H1 (cell line): ENCODE measurements around the gene SPATS2. TPM values are rescaled to one million over a fixed set of nuclear protein-coding genes. Genes with fewer than 3 reads are reported as not detected.

Experiments used
- CTCF ChIA-PET: fragments of 300-600 bp; sonication (Branson Sonifier 250); formaldehyde crosslinking; loops from one replicate; lab custom pipeline; 2021; ENCODE audit not compliant: partially characterized antibody; lab: Charles Lee
- POLR2A ChIA-PET: fragments of 300-600 bp; sonication (Branson Sonifier 250); formaldehyde crosslinking; loops from one replicate; lab custom pipeline; 2021; ENCODE audit warnings: inconsistent platforms; ENCODE audit not compliant: partially characterized antibody; lab: Charles Lee
- DNase-seq, 2 experiments: peaks; one replicate each; pipeline versions ENCODE4 v3.0.0 to v3.0.0-alpha.2; 2010 to 2022; ENCODE audit warnings: low spot score in 2 of 2, low read depth in 1 of 2, mixed read lengths in 1 of 2
- FAIRE-seq: peaks from 2 replicates; lab custom pipeline; 2011; peaks lifted over from hg19 to GRCh38; lab: Jason Lieb, UNC
- H2AFZ ChIP-seq: 2 replicates; pipeline ENCODE4 v1.8.1; 2012; ENCODE audit warnings: low read length, inconsistent platforms
- H2AK5ac ChIP-seq: 2 replicates; pipeline ENCODE4 v1.6.1; 2013; ENCODE audit warnings: low read depth, low read length
- H2BK120ac ChIP-seq: replicated peaks from 2 replicates; pipeline ENCODE3; 2013; ENCODE audit warnings: low read depth, low read length, inconsistent platforms
- H2BK12ac ChIP-seq: 2 replicates; pipeline ENCODE4 v1.6.1; 2013; ENCODE audit warnings: low read depth, low read length
- H2BK15ac ChIP-seq: 2 replicates; pipeline ENCODE4 v1.6.1; 2013; ENCODE audit warnings: low read length
- H2BK20ac ChIP-seq: 2 replicates; pipeline ENCODE4 v1.6.1; 2013; ENCODE audit warnings: low read length
- H2BK5ac ChIP-seq: 2 replicates; pipeline ENCODE4 v1.6.1; 2013; ENCODE audit warnings: low read depth, low read length
- H3K14ac ChIP-seq: 2 replicates; pipeline ENCODE4 v1.6.1; 2013; ENCODE audit warnings: inconsistent platforms; ENCODE audit not compliant: insufficient read length
- H3K18ac ChIP-seq: 2 replicates; pipeline ENCODE4 v1.6.1; 2013; ENCODE audit warnings: low read length; ENCODE audit errors: extremely low read depth
- H3K23ac ChIP-seq: 2 replicates; pipeline ENCODE4 v1.6.1; 2013; ENCODE audit warnings: inconsistent platforms; ENCODE audit not compliant: insufficient read length
- H3K23me2 ChIP-seq: 2 replicates; pipeline ENCODE4 v1.6.1; 2013; ENCODE audit warnings: low read depth, low read length
- H3K27ac ChIP-seq: 2 replicates; pipeline ENCODE4 v1.6.1; 2011; ENCODE audit warnings: low read depth, low read length, inconsistent platforms
- H3K27me3 ChIP-seq, 4 experiments: replicated peaks in 1 of 4; 1 replicate in 1 of 4; 2 replicates in 3 of 4; pipeline versions ENCODE4 v1.6.1 to v1.8.1; 2011 to 2013; ENCODE audit warnings: low read length in 3 of 4, mild to moderate bottlenecking in 3 of 4, inconsistent platforms in 2 of 4, mixed read lengths in 2 of 4, moderate library complexity in 1 of 4; ENCODE audit not compliant: control insufficient read depth in 3 of 4, insufficient read depth in 3 of 4; ENCODE audit errors: extremely low read depth in 1 of 4
- H3K36me3 ChIP-seq, 4 experiments: 2 replicates each; pipeline versions ENCODE4 v1.6.1 to v1.8.1; 2011 to 2013; ENCODE audit warnings: mild to moderate bottlenecking in 4 of 4, low read length in 3 of 4, moderate library complexity in 2 of 4, control low read depth in 1 of 4, inconsistent platforms in 1 of 4; ENCODE audit not compliant: insufficient read depth in 4 of 4, control insufficient read depth in 2 of 4
- H3K4ac ChIP-seq: replicated peaks from 2 replicates; pipeline ENCODE3; 2013; ENCODE audit warnings: low read length, low read depth, mixed read lengths, inconsistent platforms; ENCODE audit not compliant: insufficient read length
- H3K4me1 ChIP-seq, 4 experiments: replicated peaks in 1 of 4; 1 replicate in 1 of 4; 2 replicates in 3 of 4; pipeline versions ENCODE4 v1.6.1 to v1.8.1; 2011 to 2013; ENCODE audit warnings: low read length in 3 of 4, inconsistent platforms in 2 of 4, mixed read lengths in 1 of 4; ENCODE audit not compliant: insufficient read depth in 4 of 4, control insufficient read depth in 3 of 4
- H3K4me2 ChIP-seq, 2 experiments: 2 replicates each; pipeline versions ENCODE4 v1.6.1 to v1.8.1; 2011 to 2013; ENCODE audit warnings: low read depth in 2 of 2, low read length in 2 of 2, control low read depth in 1 of 2, inconsistent platforms in 1 of 2, mild to moderate bottlenecking in 1 of 2; ENCODE audit not compliant: insufficient read depth in 1 of 2
- H3K4me3 ChIP-seq, 4 experiments: fragments of 200-600, 300-600 bp in 1 of 4; sonication (generic), shearing (Covaris generic), sonication (Bioruptor Twin) in 1 of 4; 2 replicates each; pipeline versions ENCODE4 v1.5.1 to v1.8.1; 2011 to 2016; ENCODE audit warnings: low read length in 4 of 4, low read depth in 3 of 4, control low read depth in 2 of 4, inconsistent platforms in 2 of 4, mild to moderate bottlenecking in 2 of 4, mixed read lengths in 1 of 4, moderate library complexity in 1 of 4; ENCODE audit not compliant: insufficient read depth in 2 of 4; ENCODE audit errors: extremely low read depth in 1 of 4
- H3K56ac ChIP-seq: replicated peaks from 2 replicates; pipeline ENCODE3; 2013; ENCODE audit warnings: low read depth, mild to moderate bottlenecking, mixed read lengths, low read length, inconsistent platforms; ENCODE audit not compliant: insufficient read length
- H3K79me1 ChIP-seq: 2 replicates; pipeline ENCODE4 v1.6.1; 2013; ENCODE audit warnings: low read depth, low read length, control low read depth
- H3K79me2 ChIP-seq, 2 experiments: 2 replicates each; pipeline versions ENCODE4 v1.6.1 to v1.8.1; 2012 to 2013; ENCODE audit warnings: low read length in 2 of 2, mild to moderate bottlenecking in 2 of 2, inconsistent platforms in 1 of 2; ENCODE audit not compliant: insufficient read depth in 2 of 2, control insufficient read depth in 1 of 2
- H3K9ac ChIP-seq, 4 experiments: replicated peaks in 1 of 4; 1 replicate in 1 of 4; 2 replicates in 3 of 4; pipeline versions ENCODE4 v1.6.1 to v1.8.1; 2011 to 2013; ENCODE audit warnings: low read depth in 3 of 4, low read length in 3 of 4, control low read depth in 2 of 4, mild to moderate bottlenecking in 2 of 4, moderate library complexity in 2 of 4, inconsistent platforms in 1 of 4; ENCODE audit errors: extremely low read depth in 1 of 4
- H3K9me3 ChIP-seq, 2 experiments: 2 replicates each; pipeline versions ENCODE4 v1.6.1 to v1.8.1; 2012 to 2013; ENCODE audit warnings: mild to moderate bottlenecking in 2 of 2, moderate library complexity in 2 of 2, control low read depth in 1 of 2, inconsistent platforms in 1 of 2, low read depth in 1 of 2, low read length in 1 of 2, mixed read lengths in 1 of 2; ENCODE audit not compliant: insufficient read depth in 2 of 2
- H4K20me1 ChIP-seq, 2 experiments: replicated peaks in 1 of 2; 2 replicates each; pipeline versions ENCODE3 to v1.8.1; 2011 to 2013; ENCODE audit warnings: inconsistent platforms in 2 of 2, low read length in 2 of 2, mild to moderate bottlenecking in 1 of 2; ENCODE audit not compliant: insufficient read depth in 2 of 2, control insufficient read depth in 1 of 2
- H4K5ac ChIP-seq: 2 replicates; pipeline ENCODE4 v1.6.1; 2013; ENCODE audit warnings: low read length, low read depth, mixed read lengths, inconsistent platforms; ENCODE audit not compliant: insufficient read length
- H4K8ac ChIP-seq: 2 replicates; pipeline ENCODE4 v1.8.0; 2013; ENCODE audit warnings: mild to moderate bottlenecking, moderate library complexity, low read length, inconsistent platforms; ENCODE audit not compliant: insufficient read depth; ENCODE audit errors: extremely low read depth
- H4K91ac ChIP-seq: replicated peaks from 2 replicates; pipeline ENCODE3; 2013; ENCODE audit warnings: low read length, mixed read lengths, inconsistent platforms; ENCODE audit not compliant: insufficient read length
- EZH2 ChIP-seq: fragments of 200-600 bp; sonication (generic); IDR thresholded peaks from 2 replicates; pipeline ENCODE4 v1.7.1; 2012; ENCODE audit warnings: low read depth, mild to moderate bottlenecking, moderate library complexity, low read length, inconsistent platforms; ENCODE audit not compliant: severe bottlenecking
- RNF2 ChIP-seq: fragments of 200-900, 300-1000 bp; sonication (generic); IDR thresholded peaks from 2 replicates; pipeline ENCODE4 v1.7.1; 2016; ENCODE audit warnings: borderline replicate concordance, low read depth, mild to moderate bottlenecking, antibody characterized with exemption, low read length; ENCODE audit not compliant: poor library complexity, severe bottlenecking; ENCODE audit errors: missing control alignments
- SUZ12 ChIP-seq: fragments of 200-600 bp; sonication (generic); IDR thresholded peaks from 2 replicates; pipeline ENCODE4 v1.6.1; 2012; ENCODE audit warnings: mild to moderate bottlenecking, inconsistent platforms, low read length, moderate library complexity, mixed read lengths
- TAF1 ChIP-seq: IDR thresholded peaks from 2 replicates; pipeline ENCODE4 v1.6.1; 2011; ENCODE audit warnings: mild to moderate bottlenecking, low read depth, low read length
- WGBS, 2 experiments: shearing (Covaris generic) in 1 of 2; methylation state at CpG; one replicate each; pipeline versions ENCODE4 v1.1.6 to v1.1.7; 2013 to 2015; ENCODE audit warnings: low lambda C conversion rate in 2 of 2, mixed read lengths in 2 of 2, inconsistent platforms in 1 of 2, low coverage in 1 of 2, missing lambda C conversion rate in 1 of 2; ENCODE audit not compliant: insufficient replicate concordance in 2 of 2, insufficient coverage in 1 of 2, insufficient read length in 1 of 2; ENCODE audit errors: extremely low coverage in 1 of 2, missing lambda C conversion rate in 1 of 2; 5-methylcytosine and 5-hydroxymethylcytosine counted together
- polyA plus RNA-seq, 7 experiments: library from polyadenylated mRNA; depleted of rRNA in 3 of 7; stranded (reverse) in 5 of 7; unstranded in 2 of 7; fragments of >200 nt in 5 of 7; fragments of 200-250 nt in 2 of 7; gene quantifications; 1 replicate in 5 of 7; 2 replicates in 1 of 7; 4 replicates in 1 of 7; pipeline versions ENCODE4 v1.2.1 to v1.2.3, GENCODE V29; 2011 to 2013; ENCODE audit warnings: missing spikeins in 2 of 7, mixed read lengths in 2 of 7
- total RNA-seq: library from RNA; stranded (reverse); fragmentation: NEBNext Ultra II Directional; extraction: Animal tissue kit (Norgen Biotek cat#: 25700); gene quantifications from 2 replicates; pipeline ENCODE4 v1.2.1, GENCODE V29; 2021

The SPATS2 gene
- total and polyA plus RNA-seq, 2 of the 8 experiments (the other 6 are each of a cell fraction or from before 2014, with no cell fraction given), result 19.2 to 24.5 TPM

DNA sequence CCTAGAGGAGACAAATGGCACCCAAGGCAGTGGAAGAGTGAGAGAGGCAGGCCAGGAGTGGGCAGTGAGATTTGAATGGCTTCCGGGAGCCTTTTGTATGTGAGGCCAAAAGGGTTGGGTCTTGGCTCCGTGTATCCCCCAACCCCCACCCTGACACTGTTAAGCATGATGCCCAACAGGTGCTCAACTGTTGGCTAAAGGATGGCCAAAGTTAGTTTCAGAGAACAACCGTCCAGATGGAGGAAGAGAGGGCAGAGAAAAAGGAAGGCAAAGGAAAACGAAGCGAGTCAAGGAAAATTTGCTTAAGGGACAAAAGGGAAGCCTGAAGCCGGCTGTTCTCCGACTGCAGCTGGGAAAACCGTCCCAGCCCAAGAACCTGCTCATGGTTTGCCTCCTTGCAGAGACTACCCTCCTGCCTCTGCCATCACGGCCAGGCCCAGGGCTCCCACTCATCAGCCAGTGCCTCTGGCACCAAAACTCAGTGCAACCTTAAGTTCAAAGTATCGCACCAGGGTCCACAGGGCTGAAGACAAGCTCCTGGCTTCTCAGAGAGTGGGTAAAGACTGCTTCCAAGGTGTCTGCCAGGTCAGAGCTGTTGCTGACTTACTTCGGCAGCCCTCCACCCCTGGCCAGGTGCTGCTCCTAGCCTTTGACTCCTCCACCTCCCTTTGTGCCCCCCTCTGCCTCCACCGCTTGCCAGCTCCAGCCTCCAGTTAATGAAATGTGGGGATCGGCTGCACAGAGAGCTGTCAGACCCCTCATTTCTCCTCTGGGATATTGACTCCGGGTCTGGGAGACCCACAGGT lies 26.1 kb upstream of the SPATS2 start:
- Histone ChIP-seq H2AFZ (no peak overlapping the region), H3K23ac (no peak overlapping the region), H4K5ac (no peak overlapping the region), H2BK12ac (no peak overlapping the region), H2BK5ac (no peak overlapping the region), H2BK120ac (no peak overlapping the region), H3K4me3 (peak overlapping the region; percentile 34 to 78 (median 67); a peak in 7 of 8 replicates), H3K9me3 (peaks cover 0 to under 1% of the 10 kb centered on the region in 2 experiments; a peak in 1 of 4 replicates), H3K79me2 (no peaks in the 10 kb centered on the region), H3K27me3 (peaks cover 81 to 99% (median 96%) of the 10 kb centered on the region in 4 experiments), H4K91ac (no peak overlapping the region), H4K20me1 (peaks cover 13% of the 10 kb centered on the region in 2 experiments), H3K9ac (no peak overlapping the region), H3K14ac (no peak overlapping the region), H3K4ac (no peak overlapping the region), H3K27ac (no peak overlapping the region), H2BK20ac (0 out of 2 replicates have a peak overlapping the region, but pooled peaks have one; percentile 13), H3K4me2 (peak overlapping the region; percentile 71 to 78), H3K23me2 (peaks cover 9% of the 10 kb centered on the region), H3K56ac (no peak overlapping the region), H3K36me3 (peaks cover 0 to 4% (median 0%) of the 10 kb centered on the region in 4 experiments; a peak in 1 of 8 replicates), H3K79me1 (no peaks in the 10 kb centered on the region), H2AK5ac (peak overlapping the region; percentile 48; the same call in 1 of the 2 replicates), H3K4me1 (peaks cover 4 to 57% (median 39%) of the 10 kb centered on the region in 4 experiments), H3K18ac (peak overlapping the region; percentile 60), H2BK15ac (no peak overlapping the region; the same call in 1 of the 2 replicates), H4K8ac (no peak overlapping the region)
- peak; percentile 52 for TF ChIP-seq RNF2
- peak; percentile 62 for TF ChIP-seq EZH2
- TF ChIP-seq TAF1, result no peak
- peak; percentile 84; the same call in 1 of the 2 replicates for TF ChIP-seq SUZ12
- WGBS, 2 experiments, result 6% methylated on average over 14 of the region's 14 CpGs; no CpG with 5 or more reads in 1 of the 2 experiments
- ChIA-PET POLR2A (interaction anchor here (1.1 to 4.0 kb wide), 8 partner anchors 8 to 211 kb away, joined by 3 to 31 read pairs (median 4); partner anchors contain the start of genes PRPH, TROAP and TUBA1B), CTCF (interaction anchor here (0.7 to 4.0 kb wide), 33 partner anchors 10 to 400 kb away, joined by 3 to 147 read pairs (median 7); partner anchors contain the start of genes PRPH, SPATS2, TMBIM6 and TROAP)
- no peak for FAIRE-seq
- DNase-seq, result no peak
